B cell (primary cell): ENCODE data around the gene PLIN5. TPM values are rescaled to one million over a fixed set of nuclear protein-coding genes. Genes with fewer than 3 reads are reported as not detected.

Experiments used
- ATAC-seq: fragments of 200-7000 bp; cut with Tn5 transposase; one replicate; pipeline ENCODE4 v1.10.0; 2021; ENCODE audit warnings: low read depth, mild to moderate bottlenecking, moderate number of reproducible peaks, moderate library complexity
- CTCF ChIA-PET: fragments of 350-600 bp; sonication (Branson Sonifier 250); formaldehyde crosslinking; loops from one replicate; lab custom pipeline; 2021; ENCODE audit warnings: antibody characterized with exemption, inconsistent platforms; lab: Charles Lee
- POLR2A ChIA-PET: fragments of 350-600 bp; sonication (Branson Sonifier 250); formaldehyde crosslinking; loops from one replicate; lab custom pipeline; 2021; ENCODE audit warnings: antibody characterized with exemption; lab: Charles Lee
- DNase-seq: peaks from one replicate; pipeline ENCODE4 v3.0.0; 2013
- H2AFZ ChIP-seq: 2 replicates; pipeline ENCODE4 v1.6.1; 2012; ENCODE audit warnings: mild to moderate bottlenecking, low read depth, low read length; ENCODE audit not compliant: insufficient read depth, poor library complexity, severe bottlenecking
- H3K27ac ChIP-seq, 2 donors: 1 replicate in 1 of 2; 2 replicates in 1 of 2; pipeline ENCODE4 v1.5.1; 2012 to 2013; ENCODE audit warnings: low read length in 2 of 2, mild to moderate bottlenecking in 2 of 2, moderate library complexity in 1 of 2
- H3K27me3 ChIP-seq, 4 experiments: fragments of 200-600 bp in 1 of 4; sonication (generic) in 1 of 4; replicated peaks in 1 of 4; 1 replicate in 2 of 4; 2 replicates in 2 of 4; pipeline versions ENCODE4 v1.6.1 to v1.7.0; 2013 to 2016; ENCODE audit warnings: low read length in 3 of 4, mild to moderate bottlenecking in 2 of 4, mixed read lengths in 1 of 4, moderate library complexity in 1 of 4; ENCODE audit not compliant: insufficient read depth in 4 of 4, control insufficient read depth in 3 of 4; ENCODE audit errors: control extremely low read depth in 1 of 4
- H3K36me3 ChIP-seq, 2 experiments: replicated peaks in 1 of 2; 1 replicate in 1 of 2; 2 replicates in 1 of 2; pipeline versions ENCODE4 v1.6.1 to v1.7.1; 2013; ENCODE audit warnings: low read length in 1 of 2; ENCODE audit not compliant: insufficient read depth in 2 of 2, control insufficient read depth in 1 of 2; ENCODE audit errors: control extremely low read depth in 1 of 2, extremely low read depth in 1 of 2
- H3K4me1 ChIP-seq, 2 donors: fragments of 200-600 bp in 1 of 2; sonication (generic) in 1 of 2; 1 replicate in 1 of 2; 2 replicates in 1 of 2; pipeline versions ENCODE4 v1.5.1 to v1.6.1; 2013 to 2017; ENCODE audit warnings: low read length in 2 of 2; ENCODE audit not compliant: control insufficient read depth in 2 of 2, insufficient read depth in 2 of 2
- H3K4me2 ChIP-seq: replicated peaks from 2 replicates; pipeline ENCODE3; 2012; ENCODE audit warnings: mild to moderate bottlenecking, low read depth, low read length; ENCODE audit not compliant: poor library complexity, severe bottlenecking
- H3K4me3 ChIP-seq, 5 experiments: fragments of 200-600 bp in 1 of 5; sonication (generic) in 1 of 5; 1 replicate in 3 of 5; 2 replicates in 2 of 5; pipeline versions ENCODE4 v1.5.1 to v1.7.0; 2011 to 2016; ENCODE audit warnings: low read length in 4 of 5, mild to moderate bottlenecking in 4 of 5, low read depth in 2 of 5, control low read depth in 1 of 5, moderate library complexity in 1 of 5; ENCODE audit not compliant: insufficient read depth in 1 of 5; ENCODE audit errors: control extremely low read depth in 1 of 5, extremely low read depth in 1 of 5
- H3K79me2 ChIP-seq: fragments of 200-600 bp; sonication (generic); one replicate; pipeline ENCODE4 v1.6.0; 2016; ENCODE audit warnings: low read length; ENCODE audit not compliant: control insufficient read depth, insufficient read depth
- H3K9ac ChIP-seq: fragments of 200-600 bp; sonication (generic); 2 replicates; pipeline ENCODE4 v1.6.1; 2017; ENCODE audit warnings: mild to moderate bottlenecking, low read length, moderate library complexity
- H3K9me3 ChIP-seq, 3 donors: one replicate each; pipeline versions ENCODE4 v1.6.1 to v1.7.1; 2013; ENCODE audit warnings: low read length in 2 of 3; ENCODE audit not compliant: control insufficient read depth in 2 of 3, insufficient read depth in 1 of 3; ENCODE audit errors: control extremely low read depth in 1 of 3
- H4K20me1 ChIP-seq: 2 replicates; pipeline ENCODE4 v1.6.0; 2012; ENCODE audit warnings: mild to moderate bottlenecking, low read length; ENCODE audit not compliant: insufficient read depth, control insufficient read depth, poor library complexity, severe bottlenecking
- H3K27ac Mint-ChIP-seq: one replicate; pipeline ENCODE4 v1.8.0; 2021; ENCODE audit warnings: mixed read lengths
- H3K27me3 Mint-ChIP-seq: one replicate; pipeline ENCODE4 v1.8.0; 2021; ENCODE audit warnings: mixed read lengths
- H3K4me1 Mint-ChIP-seq: one replicate; pipeline ENCODE4 v1.8.0; 2021; ENCODE audit warnings: mixed read lengths
- H3K4me3 Mint-ChIP-seq: one replicate; pipeline ENCODE4 v1.8.0; 2021; ENCODE audit warnings: mixed read lengths
- H3K9me3 Mint-ChIP-seq: one replicate; pipeline ENCODE4 v1.8.0; 2022; ENCODE audit warnings: mixed read lengths; ENCODE audit not compliant: insufficient read depth
- EZH2 ChIP-seq: IDR thresholded peaks from 2 replicates; pipeline ENCODE4 v1.6.1; 2012; ENCODE audit warnings: borderline replicate concordance, low read depth, mild to moderate bottlenecking, moderate library complexity, low read length; ENCODE audit not compliant: insufficient read depth, poor library complexity, severe bottlenecking
- WGBS: methylation state at CpG from one replicate; pipeline ENCODE4 v1.1.5; 2013; ENCODE audit warnings: missing lambda C conversion rate; ENCODE audit not compliant: insufficient coverage; 5-methylcytosine and 5-hydroxymethylcytosine counted together
- intact Hi-C: fragments of 100-400 bp; cut with micrococcal nuclease; formaldehyde crosslinking; loops from one replicate; pipeline ENCODE4 v1.10.0; 2022
- polyA plus RNA-seq: library from polyadenylated mRNA; depleted of rRNA; stranded (reverse); fragments of >200 nt; gene quantifications from 2 replicates; pipeline ENCODE4 v1.2.3, GENCODE V29; 2012
- total RNA-seq, 2 donors: library from RNA; stranded (reverse); fragments of 120-200 nt in 1 of 2; gene quantifications; 1 replicate in 1 of 2; 2 replicates in 1 of 2; pipeline versions ENCODE4 v1.2.3 to v1.2.4, GENCODE V29; 2013 to 2022
- TF ChIP-seq, protein P1 (sequence below): fragments of 200-600 bp; IDR thresholded peaks from one replicate; pipeline ENCODE4 v1.8.0; 2022; ENCODE audit warnings: antibody characterized with exemption, mild to moderate bottlenecking

Gene PLIN5
- total and polyA plus RNA-seq, 2 donors (not counting 1 experiment from before 2014, with no cell fraction given): 0.15 to 0.27 TPM

DNA sequence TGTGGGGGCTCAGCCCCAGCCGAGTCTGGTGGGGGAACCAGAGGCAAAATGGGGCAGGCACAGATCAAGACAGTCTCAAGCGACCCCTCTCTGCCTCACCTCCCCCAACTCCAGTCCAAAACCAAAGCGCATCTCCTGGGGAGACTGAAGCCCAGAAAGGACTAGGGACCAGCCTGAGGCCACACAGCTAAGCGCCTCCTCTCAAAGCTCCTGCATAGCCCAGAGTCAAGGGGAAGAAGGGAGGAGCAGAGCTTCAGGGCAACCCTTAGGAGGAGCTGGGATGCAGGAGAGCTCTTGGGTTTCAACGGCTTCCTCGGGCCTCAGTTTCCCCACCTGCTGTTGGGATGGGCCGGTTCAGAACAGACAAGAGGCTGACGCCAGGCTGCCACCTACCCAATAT, 44.4 kb upstream of the PLIN5 start:
- peaks cover 9 to 12% of the 10 kb centered on the region in 2 donors for H3K4me1 ChIP-seq
- CTCF ChIA-PET: interaction anchor here (1.0 kb wide), 1 partner anchor 21 kb away, joined by 3 read pairs; no protein-coding TSS in a partner anchor
- no peaks in the 10 kb centered on the region for H3K36me3 ChIP-seq
- peaks cover 0 to 19% (median 0%) of the 10 kb centered on the region in 3 donors for H3K9me3 ChIP-seq
- intact Hi-C loops: no loop called here
- Mint-ChIP-seq H3K9me3 (no peaks in the 10 kb centered on the region), H3K27ac (no peak overlapping the region), H3K4me3 (no peak overlapping the region), H3K27me3 (peaks cover 46% of the 10 kb centered on the region), H3K4me1 (peaks cover 10% of the 10 kb centered on the region)
- no peak overlapping the region for H3K27ac ChIP-seq
- no peak overlapping the region for H3K4me3 ChIP-seq
- H4K20me1 ChIP-seq: no peaks in the 10 kb centered on the region
- POLR2A ChIA-PET: no interaction called here
- no peaks in the 10 kb centered on the region for H3K79me2 ChIP-seq
- TF ChIP-seq EZH2: no peak
- TF ChIP-seq, protein P1, sequence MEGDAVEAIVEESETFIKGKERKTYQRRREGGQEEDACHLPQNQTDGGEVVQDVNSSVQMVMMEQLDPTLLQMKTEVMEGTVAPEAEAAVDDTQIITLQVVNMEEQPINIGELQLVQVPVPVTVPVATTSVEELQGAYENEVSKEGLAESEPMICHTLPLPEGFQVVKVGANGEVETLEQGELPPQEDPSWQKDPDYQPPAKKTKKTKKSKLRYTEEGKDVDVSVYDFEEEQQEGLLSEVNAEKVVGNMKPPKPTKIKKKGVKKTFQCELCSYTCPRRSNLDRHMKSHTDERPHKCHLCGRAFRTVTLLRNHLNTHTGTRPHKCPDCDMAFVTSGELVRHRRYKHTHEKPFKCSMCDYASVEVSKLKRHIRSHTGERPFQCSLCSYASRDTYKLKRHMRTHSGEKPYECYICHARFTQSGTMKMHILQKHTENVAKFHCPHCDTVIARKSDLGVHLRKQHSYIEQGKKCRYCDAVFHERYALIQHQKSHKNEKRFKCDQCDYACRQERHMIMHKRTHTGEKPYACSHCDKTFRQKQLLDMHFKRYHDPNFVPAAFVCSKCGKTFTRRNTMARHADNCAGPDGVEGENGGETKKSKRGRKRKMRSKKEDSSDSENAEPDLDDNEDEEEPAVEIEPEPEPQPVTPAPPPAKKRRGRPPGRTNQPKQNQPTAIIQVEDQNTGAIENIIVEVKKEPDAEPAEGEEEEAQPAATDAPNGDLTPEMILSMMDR: no peak
- H3K9ac ChIP-seq: no peak overlapping the region
- H2AFZ ChIP-seq: no peak overlapping the region
- H3K27me3 ChIP-seq: peaks cover 0 to 77% (median 36%) of the 10 kb centered on the region in 4 experiments
- ATAC-seq: no peak
- no peak overlapping the region for H3K4me2 ChIP-seq
- DNase-seq: no peak
- 81% methylated on average over 6 of the region's 8 CpGs for WGBS

DNA sequence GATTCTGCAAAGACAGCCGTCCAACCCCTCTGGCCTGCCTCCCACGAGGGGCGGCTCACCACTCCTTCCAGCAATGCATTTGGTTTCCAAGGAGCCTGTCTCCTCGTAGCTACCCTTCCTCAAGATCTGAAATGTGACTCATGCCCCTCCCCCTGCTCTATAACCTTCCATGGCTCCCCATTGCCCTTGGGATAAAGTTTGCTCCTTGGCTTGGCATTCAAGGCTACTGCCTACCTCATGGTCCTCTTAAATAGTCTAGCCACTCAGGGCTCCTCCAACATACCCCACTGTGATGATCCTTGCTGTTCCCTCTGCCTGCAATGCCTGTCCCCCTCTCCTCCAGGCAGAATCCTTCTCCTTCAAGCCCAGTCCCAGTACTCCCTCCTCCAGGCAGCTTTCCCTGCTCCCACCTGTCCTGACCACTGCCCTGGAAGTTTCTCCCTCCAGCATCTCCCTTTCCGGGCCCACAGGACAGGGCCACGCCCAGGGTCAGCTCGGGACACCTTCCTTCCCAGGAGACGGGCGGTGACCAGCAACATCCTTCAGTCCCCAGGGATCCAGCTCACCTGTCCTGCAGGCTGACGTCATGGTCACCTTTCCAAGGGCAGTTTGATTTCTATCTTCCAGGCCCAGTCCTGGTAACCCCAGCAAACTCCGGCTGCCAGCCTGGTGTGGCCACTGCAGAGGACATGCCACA, 43.7 kb upstream of the PLIN5 start:
- H3K36me3 ChIP-seq: no peaks in the 10 kb centered on the region
- H3K4me1 ChIP-seq: peaks cover 3 to 7% of the 10 kb centered on the region in 2 donors
- no peak for DNase-seq
- no peak overlapping the region for H2AFZ ChIP-seq
- no peak overlapping the region for H3K4me2 ChIP-seq
- Mint-ChIP-seq H3K4me3 (no peak overlapping the region), H3K27ac (no peak overlapping the region), H3K27me3 (peaks cover 46% of the 10 kb centered on the region), H3K4me1 (peaks cover 10% of the 10 kb centered on the region), H3K9me3 (no peaks in the 10 kb centered on the region)
- intact Hi-C loops: no loop called here
- H3K27me3 ChIP-seq: peaks cover 0 to 70% (median 30%) of the 10 kb centered on the region in 4 experiments
- H3K27ac ChIP-seq: no peak overlapping the region
- WGBS: 85% methylated on average over 11 of the region's 11 CpGs
- no peak overlapping the region for H3K9ac ChIP-seq
- H3K4me3 ChIP-seq: no peak overlapping the region
- H4K20me1 ChIP-seq: no peaks in the 10 kb centered on the region
- ChIA-PET POLR2A (no interaction called here), CTCF (interaction anchor here (0.8 to 1.0 kb wide), 2 partner anchors 20 to 57 kb away, joined by 3 read pairs; no protein-coding TSS in a partner anchor)
- no peak for TF ChIP-seq EZH2
- TF ChIP-seq, protein P1: no peak
- peaks cover 0 to 18% (median 0%) of the 10 kb centered on the region in 3 donors for H3K9me3 ChIP-seq
- H3K79me2 ChIP-seq: no peaks in the 10 kb centered on the region
- no peak for ATAC-seq
